Right ventricle myocardium superior (tissue), 1 donor: Measurements from ENCODE around the gene PFKFB1. TPM values are rescaled to one million over a fixed set of nuclear protein-coding genes. Genes with fewer than 3 reads are reported as not detected.

Source experiments
- ATAC-seq: fragments of 200-7000 bp; cut with Tn5 transposase; one replicate; pipeline ENCODE4 v1.9.1; 2020; ENCODE audit warnings: mild to moderate bottlenecking; ENCODE audit not compliant: poor library complexity
- DNase-seq: peaks from one replicate; pipeline ENCODE4 v3.0.0-alpha.2; 2020
- intact Hi-C: fragments of 100-400 bp; cut with DNase I; formaldehyde crosslinking; loops from one replicate; pipeline ENCODE4 v1.11.2; 2022
- long read RNA-seq: library from polyadenylated mRNA; unstranded; transcript quantifications from one replicate; pipeline ENCODE4 v2.0.0, GENCODE V29; 2021
- total RNA-seq: library from RNA; stranded (reverse); fragmentation: NEBNext Ultra II Directional; extraction: Animal tissue kit (Norgen Biotek cat#: 25700); gene quantifications from one replicate; pipeline ENCODE4 v1.2.1, GENCODE V29; 2021
- donor health status: DM: no; HTN: yes; CAD: no; lungs with severe emphysema.

The PFKFB1 gene
- 0.16 TPM for total RNA-seq
- long read RNA-seq: 0 reads

DNA sequence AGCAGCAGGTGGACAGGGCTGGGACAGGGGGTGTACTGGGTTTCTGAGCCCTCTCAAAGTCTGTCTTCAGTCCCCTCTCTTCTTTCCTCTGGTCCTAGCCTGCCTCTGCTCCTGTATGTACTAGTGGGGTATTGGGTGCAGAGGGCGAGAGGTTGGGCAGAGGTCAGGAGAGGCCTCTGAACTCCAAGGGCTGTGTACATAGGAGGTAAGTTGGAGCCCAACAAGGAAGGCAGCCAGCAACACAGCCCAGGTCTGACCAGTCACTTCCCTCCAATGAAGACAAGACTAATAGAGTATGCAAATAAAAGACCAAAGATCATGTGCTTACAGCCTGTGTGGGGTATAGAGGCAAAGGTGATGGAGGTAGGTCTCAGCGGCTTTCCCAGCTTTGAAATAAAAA, at the start of gene PFKFB1:
PFKFB1 (minus strand) TSS at position 90 of the 400 bp plus-strand sequence. CDS start 181 bp downstream, outside the sequence.
- ATAC-seq (no peak), DNase-seq (no peak)
- intact Hi-C loops: no loop called here

DNA sequence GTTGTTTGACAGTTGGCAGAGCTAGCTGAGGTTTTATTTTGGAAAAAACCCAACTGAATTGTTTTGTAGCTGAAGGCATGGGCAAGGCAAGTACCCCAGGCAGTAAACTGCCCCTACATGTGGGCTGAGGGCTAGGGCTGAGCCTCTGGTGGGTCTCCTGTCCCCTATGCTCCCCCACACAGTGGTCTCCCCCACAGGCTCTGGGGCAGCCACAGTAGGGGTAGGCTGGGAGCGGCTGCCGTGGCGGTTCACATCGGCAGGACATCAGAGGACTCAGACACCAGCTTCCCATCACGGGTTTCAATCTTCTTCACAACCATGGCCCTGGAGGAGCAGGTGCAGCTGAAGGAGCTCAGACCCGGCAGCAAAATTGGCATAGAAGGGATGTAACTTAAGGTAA, 47.5 kb upstream of the PFKFB1 start:
- DNase-seq: no peak
- intact Hi-C loops: no loop called here

DNA sequence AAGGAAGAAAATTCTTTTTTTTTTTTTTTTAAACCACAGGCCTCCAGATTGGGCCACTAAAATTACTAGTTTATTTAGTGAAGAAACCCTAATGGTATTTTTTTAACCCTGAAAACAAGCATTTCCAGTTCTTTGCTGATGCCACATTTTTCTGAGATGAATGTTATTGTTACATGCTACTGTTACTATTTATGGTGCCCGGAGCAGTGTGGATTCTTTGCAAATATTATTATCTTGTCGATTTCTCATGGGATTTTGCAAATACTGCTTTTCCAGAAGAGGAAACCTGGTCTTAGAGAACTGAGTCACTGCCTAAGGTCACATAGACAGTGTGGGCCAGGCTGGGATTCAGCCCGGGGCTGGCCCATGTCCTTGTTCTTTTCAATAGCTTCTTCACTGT, 45.5 kb upstream of the PFKFB1 start:
- intact Hi-C loops: no loop called here
- no peak for ATAC-seq

More for the DNA sequence above, 47.5 kb upstream of the PFKFB1 start:
- ATAC-seq: no peak

DNA sequence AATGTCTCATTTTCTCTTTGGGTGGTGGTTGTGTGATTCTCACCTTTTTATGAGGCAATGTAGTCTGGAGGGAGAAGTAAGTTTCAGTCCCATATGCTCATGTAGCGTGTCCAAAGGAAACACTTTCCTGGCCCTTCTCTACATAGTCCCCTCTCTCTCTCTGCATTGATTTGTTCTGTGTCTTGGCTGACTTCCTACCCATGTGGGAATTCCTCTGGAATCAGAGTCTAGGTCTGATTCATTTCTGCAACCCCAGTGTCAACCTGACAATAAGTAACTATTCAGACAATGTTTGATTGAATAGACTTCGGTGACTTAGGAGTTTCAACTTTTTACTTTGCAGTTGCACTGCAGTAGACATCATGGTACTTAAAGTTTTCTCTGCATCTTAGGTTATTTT, 39.4 kb upstream of the PFKFB1 start:
- ATAC-seq: no peak
- DNase-seq: no peak
- intact Hi-C loops: no loop called here

More for the DNA sequence above, 45.5 kb upstream of the PFKFB1 start:
- DNase-seq: no peak

DNA sequence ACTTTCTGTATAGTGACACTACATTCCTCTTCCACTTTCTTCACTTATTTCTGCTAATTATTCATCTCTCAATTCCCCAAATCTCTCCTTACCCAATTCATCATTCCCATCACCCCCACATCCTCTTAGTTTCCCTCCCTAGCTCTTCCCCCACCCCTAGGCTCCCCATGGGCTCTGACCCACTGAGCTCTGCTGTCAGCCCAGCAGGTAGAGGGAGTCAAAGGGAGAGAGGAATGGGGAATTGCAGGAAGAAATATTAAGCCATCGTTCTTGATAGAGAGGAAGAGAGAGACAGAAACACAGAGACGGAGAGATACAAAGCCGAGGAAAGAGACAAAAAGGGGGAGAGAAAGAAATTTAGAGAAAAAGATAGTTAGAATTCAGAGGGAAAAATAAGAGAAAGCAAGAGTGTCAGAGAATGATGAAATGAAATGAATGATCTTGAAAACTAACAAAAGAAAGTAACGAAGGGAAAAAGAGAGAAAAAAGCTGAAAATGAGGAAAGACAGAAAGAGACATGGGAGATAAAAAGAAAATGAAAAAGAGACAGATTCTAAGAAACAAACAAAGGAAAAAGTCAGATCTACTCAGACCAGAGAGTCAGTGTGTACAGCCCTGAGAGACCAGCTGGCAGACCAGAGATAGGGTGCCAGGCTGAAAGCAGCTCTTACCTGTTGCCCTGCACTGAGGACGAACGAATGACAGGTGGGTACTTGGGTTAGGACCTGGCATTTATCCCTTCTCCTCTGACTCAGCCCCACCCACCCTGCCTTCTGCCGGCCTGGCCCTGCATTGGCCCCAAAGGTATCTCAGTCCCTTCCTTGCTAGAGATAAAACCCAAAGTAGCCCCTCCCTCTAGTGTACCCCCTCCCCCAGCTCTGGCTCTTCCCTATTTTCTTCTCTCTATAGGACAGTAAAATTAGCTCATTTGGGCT, 36.5 kb upstream of the PFKFB1 start, which contains the start of gene ALAS2:
ALAS2 (minus strand) TSS at position 707 of the 935 bp plus-strand sequence. CDS start 4,977 bp downstream, outside the sequence.
- ATAC-seq (no peak), DNase-seq (no peak)
- intact Hi-C loops: no loop called here

DNA sequence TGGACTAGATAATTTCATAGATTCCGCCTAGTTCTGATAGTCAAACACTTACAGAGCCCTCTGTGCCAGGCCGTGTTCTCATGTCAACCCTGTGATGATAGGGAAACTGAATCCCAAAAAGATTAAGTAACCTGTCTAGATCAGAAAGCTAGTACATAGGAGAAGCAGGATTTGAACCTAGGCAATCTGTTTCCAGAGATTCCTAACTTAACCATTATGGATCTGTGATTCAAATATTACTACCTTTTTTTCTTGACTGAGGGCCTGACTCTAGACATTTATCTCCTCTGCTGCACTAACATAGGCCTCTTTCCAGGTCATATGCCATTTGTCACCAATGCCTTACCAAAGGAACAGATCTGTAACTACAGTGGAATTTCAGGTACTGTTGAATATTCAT, 35.3 kb upstream of the PFKFB1 start:
- intact Hi-C loops: no loop called here
- ATAC-seq (no peak), DNase-seq (no peak)

DNA sequence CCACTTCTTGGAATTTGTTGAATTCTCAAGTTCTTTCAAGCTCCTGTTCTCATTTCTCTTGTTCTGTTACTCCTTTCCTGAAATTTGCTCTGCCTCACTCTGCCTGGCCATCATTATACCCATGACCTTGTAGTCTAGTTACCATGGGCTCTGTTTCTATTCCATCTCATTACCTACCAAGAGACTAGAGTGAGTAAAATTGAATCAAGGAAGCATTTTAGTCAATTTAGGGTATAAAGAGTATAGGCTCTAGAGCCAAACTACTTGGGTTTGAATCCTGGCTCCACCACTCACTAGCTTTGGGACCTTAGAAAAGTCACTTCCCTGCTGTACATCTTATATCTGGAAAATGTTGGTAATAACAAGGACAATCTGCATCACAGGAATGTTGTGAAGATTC, 34.6 kb upstream of the PFKFB1 start:
- DNase-seq (no peak), ATAC-seq (no peak)
- intact Hi-C loops: no loop called here

DNA sequence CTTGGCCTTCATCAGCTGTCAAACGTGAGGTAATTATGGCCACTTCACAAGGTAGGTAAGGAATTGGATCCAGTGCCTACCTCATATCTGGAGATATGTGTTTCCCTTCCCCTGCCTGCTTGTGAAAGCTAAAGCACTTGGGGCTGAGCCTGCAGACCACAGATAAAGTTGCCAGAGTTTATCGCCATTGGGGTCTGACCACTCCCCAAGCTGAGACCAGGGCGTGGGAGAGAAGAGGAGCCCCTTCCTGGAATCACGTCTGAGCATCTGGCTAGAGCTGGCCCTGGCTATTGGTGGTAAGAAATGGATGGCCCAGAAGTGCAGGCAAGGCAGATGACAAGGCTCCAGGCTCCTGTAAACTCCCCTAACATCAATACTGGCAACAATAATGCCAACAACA, 34.1 kb upstream of the PFKFB1 start:
- intact Hi-C loops: no loop called here
- DNase-seq (no peak), ATAC-seq (no peak)

DNA sequence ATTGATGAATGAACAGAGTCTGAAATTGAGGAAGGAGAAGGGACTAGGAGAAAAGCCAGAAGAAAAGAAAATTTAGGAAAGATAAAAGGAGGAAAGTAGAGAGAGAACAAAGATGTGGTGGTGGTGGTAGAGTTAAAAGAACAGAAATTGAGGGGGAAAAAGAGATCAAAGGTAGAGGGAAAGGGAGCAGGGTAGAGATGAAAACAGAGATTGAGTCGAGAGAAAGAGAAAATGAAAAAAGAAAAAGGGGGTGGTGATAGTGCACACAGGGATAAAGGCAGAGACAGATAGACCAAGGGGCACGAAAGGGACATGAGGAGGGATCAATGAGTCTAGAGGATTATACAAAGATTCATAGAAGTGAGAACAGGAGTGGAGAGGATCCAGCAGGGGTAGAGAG, 32.9 kb upstream of the PFKFB1 start:
- ATAC-seq (no peak), DNase-seq (no peak)
- intact Hi-C loops: no loop called here

DNA sequence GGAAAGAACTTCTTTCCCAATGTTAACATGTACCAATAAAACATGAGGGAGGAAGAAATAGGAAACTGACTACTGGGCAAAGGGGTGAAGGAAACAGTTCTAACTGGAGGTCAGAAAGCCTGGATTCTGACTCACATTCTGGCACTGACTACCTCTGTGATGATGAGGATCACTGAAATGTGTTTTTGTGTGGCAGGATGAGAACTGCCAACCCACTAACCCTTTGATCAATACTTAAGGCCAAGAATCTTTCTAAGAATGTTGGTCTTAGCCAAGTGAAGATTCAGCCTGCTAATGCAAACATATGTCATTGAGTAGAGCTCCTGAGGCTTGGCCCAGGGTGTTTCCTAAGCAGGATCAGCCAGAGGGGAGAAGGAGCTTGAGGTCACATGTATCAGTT, 32.2 kb upstream of the PFKFB1 start:
- intact Hi-C loops: no loop called here
- no peak for ATAC-seq

DNA sequence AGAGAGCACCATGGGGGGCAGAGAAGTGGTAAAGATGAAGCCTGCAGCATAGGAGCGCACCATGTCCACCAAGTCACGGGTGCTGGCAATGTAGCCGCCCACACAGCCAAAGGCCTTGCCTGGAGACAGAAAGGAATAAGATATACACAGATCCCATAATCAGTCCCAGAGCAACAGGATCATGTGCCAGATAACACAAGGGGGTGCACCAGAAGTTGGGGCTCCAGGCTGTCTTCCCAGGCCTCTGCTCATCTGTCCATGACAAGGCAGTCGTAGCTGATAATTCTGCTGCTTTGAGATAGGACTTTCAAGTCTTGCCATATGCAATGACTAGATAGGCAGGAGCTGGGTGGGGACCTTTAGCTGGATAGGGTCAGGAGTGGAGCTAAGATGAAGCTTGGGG, 20.9 kb upstream of the PFKFB1 start:
- intact Hi-C loops: no loop called here
- no peak for DNase-seq
- no peak for ATAC-seq

More for the DNA sequence above, 32.2 kb upstream of the PFKFB1 start:
- DNase-seq: no peak

DNA sequence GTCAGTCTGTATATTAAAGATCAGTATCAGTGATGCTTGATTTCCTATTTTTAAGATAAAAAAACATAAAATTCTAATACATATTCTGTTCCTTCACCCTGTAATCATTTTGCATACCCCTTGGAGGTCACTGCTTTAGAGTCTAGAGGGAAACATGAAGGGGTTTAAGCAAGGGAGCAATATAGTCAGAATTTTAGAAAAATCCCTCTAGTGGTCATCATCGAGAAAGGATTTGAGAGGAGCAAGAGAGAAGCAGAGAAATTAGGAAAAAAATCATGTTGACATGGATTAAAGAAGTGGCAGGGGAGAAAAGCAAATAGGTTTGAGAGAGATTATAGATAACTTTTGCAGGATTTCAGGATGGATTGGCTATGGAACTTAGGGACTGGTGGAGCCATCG, 17.3 kb upstream of the PFKFB1 start:
- intact Hi-C loops: no loop called here
- no peak for ATAC-seq

DNA sequence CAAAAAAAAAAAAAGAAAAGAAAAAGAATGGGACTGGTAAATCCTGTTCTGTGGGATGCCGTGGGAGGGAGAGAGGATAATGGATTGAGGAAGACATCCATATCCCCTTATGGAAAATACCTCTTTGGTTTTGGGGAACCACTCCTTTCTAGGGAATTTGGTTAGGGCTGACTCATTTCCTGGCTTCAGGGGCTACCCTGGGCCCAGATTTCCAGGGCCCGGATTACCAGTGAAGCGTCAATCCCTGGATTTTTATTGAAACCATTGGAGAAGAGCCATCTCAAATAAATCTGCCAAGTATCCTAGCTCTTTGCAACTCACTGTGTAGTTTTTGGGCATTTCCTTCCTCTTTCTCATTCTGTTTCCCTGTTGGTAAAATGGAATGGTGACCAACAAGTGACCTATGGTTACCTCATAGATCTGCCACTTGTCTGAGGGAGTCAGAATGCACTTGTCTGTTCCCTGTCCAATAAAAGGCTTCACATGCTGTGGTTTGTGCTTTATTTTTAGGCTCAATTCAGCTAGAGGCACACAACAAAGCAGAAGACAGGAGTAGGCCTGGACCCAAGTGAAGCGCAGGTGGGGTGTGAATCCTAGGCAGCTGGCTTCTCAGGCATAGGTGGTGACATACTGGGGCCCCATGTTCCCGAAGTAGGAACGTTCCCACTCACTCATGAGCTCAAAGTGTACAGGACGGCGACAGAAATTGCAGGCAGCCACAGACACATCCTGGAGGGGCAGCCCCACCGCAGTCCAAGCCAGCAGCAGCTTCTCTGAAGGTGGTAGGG, 14.8 kb upstream of the PFKFB1 start:
- intact Hi-C loops: no loop called here
- ATAC-seq (peak; percentile 87), DNase-seq (no peak)

More for the DNA sequence above, 17.3 kb upstream of the PFKFB1 start:
- DNase-seq: no peak

DNA sequence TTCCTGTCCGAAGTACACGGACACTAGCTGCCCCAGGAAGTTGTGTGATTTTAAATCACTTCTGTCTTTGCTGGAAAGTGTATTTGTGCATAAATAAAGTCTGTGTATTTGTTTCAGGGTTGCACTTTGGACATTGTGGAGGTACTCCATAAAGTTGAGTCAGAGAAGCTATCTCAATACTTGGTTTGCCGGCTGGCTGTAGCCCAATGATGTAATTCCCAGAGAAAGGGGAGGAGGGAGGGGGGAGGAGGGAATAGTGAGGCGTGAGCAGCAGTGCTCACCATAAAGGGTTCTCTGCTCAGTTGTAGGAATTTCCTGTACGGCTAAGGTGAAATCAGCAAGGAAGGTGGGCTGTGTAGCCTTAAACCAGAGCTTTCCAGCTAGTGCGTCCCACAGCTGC, 13.7 kb upstream of the PFKFB1 start:
- DNase-seq: no peak
- intact Hi-C loops: no loop called here

DNA sequence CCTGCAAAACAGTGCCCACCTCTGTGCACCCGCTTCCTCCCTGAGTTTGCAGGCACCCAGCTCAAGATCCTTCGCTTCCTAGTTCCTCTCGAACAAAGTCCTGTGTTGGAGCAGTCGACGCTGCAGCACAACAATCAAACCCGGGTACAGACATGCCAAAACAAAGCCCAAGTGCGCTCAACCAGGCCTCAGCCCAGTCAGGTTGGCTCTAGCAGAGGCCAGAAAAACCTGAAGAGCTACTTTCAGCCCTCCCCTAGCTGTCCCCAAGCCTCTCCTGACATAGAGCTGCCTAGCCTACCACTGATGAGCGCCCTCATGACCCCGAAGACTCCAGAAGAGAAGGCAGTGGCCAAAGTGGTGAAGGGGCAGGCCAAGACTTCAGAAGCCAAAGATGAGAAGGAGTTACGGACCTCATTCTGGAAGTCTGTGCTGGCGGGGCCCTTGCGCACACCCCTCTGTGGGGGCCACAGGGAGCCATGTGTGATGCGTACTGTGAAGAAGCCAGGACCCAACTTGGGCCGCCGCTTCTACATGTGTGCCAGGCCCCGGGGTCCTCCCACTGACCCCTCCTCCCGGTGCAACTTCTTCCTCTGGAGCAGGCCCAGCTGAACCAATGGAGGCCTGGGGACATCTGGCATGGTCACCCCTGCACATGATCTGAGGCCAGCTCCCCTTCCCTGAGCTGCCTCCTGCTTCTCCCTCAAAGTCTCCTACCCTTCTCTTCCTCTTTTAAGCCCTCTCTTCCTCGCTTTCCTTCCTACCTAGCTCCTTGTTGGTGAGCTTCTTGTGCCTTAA, 13.0 kb upstream of the PFKFB1 start:
- no peak for DNase-seq
- ATAC-seq: no peak
- intact Hi-C loops: no loop called here

More for the DNA sequence above, 13.7 kb upstream of the PFKFB1 start:
- ATAC-seq: peak; percentile 82

DNA sequence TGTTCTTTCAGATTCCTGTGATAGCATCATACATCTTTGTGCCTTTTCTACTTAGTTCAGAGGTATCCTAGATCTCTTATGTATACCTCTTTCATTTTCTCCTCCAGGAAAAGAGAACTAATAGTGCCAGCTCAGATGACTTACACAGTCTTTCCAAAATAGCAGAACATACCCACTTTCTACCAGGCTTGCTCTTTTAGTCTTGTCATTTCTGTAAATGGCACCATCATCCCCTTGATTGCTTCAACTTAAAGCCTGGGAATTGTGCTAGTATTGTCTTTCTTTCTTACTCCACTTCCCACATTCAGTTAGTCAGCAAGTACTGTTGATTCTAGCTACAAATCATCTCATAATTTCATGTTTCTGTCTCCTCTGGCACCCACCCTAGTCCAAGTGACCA, 11.3 kb upstream of the PFKFB1 start:
- intact Hi-C loops: no loop called here
- DNase-seq (no peak), ATAC-seq (no peak)

DNA sequence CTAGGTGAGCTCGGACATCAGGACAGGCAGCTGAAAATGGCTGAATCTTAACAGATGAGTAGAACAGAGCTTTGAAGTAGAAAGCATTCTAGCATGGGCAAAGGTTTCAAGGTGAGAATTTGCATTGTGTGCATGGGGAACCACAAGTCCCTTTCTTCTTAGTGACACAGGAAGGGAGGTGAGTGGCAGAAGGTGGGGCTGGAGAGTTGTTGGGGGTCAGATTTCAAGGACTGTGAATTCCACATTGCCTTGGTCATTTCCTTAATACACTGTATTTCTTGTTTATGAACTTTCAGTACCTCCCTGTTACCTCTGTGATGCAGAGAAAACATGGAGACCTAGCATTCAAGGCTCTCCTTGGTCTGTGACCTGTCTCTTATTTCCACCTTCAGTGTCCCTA, 10.2 kb upstream of the PFKFB1 start:
- intact Hi-C loops: no loop called here
- DNase-seq: no peak
- no peak for ATAC-seq

DNA sequence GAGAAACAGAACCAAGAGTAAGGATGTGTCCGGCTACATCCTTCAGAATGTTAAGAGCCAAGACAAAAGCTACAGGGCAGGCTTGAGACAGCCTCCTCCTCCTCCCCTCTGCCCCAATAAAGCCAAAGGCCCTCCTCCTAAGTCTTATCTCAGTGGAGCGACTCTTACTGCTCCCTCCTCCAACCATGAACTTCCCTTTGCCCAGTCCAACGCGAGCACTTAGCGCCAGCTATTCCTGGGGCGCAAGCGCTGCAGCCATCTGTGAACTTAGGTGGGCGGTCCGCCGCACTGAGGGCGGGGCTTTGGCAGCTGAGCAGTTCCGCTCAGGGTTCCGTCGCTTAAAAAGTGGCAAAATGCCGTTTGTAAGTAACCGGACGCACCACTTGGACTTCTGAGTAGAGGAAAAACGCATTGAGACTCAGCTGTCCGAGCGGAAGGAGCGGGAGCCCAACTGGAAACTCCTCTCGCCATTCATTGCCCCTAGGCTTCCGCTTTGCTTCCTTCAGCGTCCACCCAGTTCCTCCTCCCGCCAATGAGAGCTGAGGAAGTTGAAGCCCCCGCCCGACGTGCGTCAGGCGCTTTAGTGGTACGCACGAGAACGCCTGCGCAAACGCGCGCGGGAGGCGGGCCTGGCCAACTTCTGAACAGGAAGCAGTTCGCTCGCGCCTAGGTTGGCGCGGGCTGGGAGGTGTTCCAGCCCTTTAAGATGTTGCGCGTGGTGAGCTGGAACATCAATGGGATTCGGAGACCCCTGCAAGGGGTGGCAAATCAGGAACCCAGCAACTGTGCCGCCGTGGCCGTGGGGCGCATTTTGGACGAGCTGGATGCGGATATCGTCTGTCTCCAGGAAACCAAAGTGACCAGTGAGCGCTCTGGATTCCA, 6.0 kb upstream of the PFKFB1 start, which contains the start of gene APEX2:
APEX2 (plus strand) TSS at position 647 of the 882 bp plus-strand sequence; CDS start at position 707, 60 bp downstream.
- ATAC-seq (peak; percentile 98), DNase-seq (peak; percentile 95)
- intact Hi-C loops: no loop called here
